DMS53 (cell line): ENCODE results near the gene TM2D3.

Experiments used
- DNase-seq: peaks from one replicate; lab custom pipeline; 2025; lab: John Stamatoyannopoulos, UW

TM2D3 gene

DNA sequence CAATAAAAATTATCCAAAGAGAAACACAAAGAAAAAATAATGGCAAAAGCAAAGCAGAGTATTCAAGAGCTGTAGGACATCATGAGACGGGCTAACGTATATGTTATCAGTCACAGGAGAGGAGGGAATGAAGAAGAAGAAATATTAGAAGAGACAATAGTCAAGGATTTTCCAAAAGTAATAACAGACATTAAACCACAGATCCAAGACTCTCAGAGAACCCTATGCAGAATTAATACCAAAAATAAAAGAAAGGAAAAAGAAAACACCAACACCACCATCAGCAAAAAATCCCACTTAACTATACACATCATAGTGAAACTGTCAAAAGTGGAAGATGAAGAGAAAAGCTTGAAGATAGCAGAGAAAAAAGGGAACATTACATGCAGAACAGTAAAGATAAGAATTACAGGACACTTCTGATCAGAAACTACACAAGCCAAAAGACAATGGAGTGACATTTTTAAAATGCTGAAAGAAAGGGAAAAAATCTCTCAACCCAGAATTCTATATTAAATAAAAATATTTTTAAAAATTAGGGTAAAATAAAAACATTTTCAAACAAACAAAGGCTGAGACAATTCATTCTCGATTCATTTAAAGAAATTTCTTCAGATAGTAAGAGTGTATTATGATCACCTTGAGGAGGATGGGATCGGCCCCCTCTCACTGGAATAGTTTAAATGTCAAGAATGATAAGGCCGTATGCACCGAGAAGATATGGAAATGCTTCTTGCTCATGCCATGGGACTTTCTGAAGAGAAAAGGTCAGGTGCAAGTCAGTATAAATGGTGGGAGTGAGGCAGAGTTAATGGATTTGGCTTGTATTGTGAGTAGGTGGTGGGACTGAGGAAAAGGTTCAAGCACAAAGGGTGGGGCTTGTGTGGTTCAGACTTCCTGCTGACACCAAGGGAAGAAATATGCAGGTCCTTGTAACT lies 28.5 kb downstream of the TM2D3 start:
- no peak for DNase-seq

DNA sequence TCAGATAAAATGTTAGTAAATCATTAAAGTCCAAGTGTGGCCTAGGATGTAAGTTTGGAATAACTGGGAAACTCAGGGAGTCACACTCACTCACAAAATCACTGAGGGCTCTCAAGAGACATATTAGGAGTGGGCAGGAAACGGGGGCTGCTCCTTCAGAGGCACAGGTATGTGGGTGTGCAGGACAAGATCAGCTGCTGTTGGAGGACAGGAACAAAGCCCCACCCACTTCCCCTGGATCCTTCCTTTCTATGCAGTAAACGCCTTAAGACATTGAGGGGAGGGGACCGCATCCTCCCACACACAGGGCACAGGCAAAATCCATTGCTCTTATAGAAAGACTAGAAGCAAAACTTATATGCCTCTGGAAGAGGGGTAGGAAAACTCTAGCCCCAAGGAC lies 30.2 kb downstream of the TM2D3 start:
- no peak for DNase-seq

DNA sequence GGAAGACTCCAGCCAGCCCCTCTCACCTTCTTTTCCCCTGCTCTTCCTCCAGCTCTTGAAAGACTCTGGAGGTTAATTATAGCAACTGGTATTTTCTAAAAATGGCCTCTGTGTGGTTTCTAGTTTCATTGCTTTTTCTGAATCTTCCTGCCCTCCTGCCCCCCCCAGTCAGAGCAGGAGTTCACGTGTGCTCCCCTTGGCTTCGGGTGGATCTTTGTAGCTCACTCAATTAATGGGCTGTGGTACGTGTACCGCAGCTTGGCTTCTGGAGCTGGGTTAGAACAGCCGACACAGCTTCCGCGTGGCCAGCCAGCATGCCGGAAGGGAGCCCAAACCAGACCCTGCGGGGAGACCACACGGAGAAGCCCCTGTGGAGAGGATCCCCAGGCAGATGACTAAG lies 31.5 kb downstream of the TM2D3 start:
- no peak for DNase-seq

DNA sequence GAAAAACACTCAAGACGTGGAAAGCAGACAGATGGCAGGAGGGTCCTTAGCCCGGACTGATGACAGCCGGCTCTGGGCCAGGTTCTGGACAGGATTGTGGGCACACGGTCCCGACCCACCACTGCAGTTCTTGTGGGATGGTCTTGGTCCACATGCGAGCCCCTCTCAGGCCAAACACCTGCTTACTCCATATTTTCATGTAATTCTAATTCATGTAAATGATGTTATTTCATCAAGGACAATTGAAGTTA lies 32.6 kb downstream of the TM2D3 start:
- DNase-seq, result no peak

DNA sequence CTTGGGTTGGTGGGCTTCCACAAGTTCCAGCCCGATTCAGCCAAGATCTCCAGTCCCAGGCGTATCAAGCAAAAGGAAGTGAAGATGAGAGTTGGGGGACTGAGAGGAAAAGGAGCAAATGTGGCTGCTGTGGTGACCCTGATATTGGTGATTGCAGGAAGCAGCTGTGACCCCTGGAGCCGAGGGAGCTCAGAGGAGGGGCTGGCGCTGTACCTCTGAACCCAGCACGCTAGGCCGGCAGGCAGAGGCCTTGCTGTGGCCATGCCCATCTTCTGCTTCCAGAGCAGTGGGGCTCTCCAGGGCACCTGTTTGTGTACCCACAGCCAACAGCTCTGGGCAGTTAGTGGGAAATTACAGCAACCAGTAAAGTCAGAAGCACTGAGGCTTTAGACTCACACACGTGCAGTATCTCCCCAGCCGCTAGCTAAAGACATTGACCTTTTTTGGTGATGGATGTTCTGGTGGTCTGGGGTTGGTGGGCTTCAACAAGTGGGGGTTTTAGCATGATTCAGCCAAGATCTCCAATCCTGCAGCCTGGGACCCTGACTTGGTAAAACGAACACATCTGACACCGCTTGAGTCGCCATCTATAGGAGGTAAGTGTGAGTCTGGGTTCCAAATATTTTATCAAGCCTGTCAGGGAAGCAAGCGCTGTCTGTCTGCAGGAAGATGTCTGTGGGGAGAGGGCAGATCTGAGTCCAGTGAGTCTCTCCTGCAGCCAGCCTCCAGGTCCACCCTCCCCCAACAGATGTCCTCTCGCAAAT lies 33.1 kb downstream of the TM2D3 start:
- no peak for DNase-seq

DNA sequence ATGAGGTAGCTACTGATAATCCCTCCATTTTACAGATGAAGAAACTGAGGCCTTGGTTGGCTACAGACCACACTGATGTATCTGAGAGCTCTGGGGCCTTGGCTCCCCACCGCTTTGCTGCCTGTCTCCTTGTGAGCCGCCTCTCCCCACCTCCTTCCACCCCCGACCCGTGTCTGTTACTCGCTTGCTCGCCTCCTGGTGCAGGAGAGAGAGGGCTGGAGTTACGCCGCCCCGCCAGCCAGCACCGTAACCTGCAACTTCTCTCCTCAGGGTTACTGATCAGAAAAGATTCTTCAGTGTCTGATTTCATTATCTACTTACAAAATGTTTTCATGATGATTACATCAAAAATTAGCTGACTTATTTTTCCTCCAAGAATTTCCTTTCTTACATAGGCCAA lies 34.1 kb downstream of the TM2D3 start:
- no peak for DNase-seq

DNA sequence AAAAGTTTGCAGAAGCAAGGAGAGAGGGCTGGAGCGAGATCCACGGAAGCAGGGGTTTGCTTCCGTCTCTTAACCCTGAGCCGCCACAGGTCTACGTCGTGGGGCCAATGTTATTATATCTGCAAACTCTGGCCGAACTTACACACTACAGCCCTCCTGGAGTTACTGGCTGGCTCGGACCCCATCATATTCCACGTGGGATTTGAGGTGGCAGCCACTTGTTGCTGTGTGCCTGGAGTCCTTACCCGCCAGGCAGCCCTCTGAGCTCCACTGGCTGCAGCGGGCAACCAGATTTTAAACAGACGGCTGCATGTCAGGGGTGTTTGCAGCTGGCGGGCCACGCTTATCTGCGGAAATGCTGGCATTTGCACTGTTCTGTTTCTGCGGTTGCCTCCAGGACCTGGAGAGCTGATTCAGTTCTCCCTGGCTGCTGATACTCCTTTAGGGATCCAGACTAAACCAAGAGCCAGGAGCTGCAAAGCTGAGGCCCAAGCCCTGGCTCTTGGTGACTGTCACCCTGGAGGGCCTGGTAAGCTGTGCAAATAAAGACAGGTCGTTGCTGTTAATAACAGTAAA lies 34.7 kb downstream of the TM2D3 start:
- no peak for DNase-seq

DNA sequence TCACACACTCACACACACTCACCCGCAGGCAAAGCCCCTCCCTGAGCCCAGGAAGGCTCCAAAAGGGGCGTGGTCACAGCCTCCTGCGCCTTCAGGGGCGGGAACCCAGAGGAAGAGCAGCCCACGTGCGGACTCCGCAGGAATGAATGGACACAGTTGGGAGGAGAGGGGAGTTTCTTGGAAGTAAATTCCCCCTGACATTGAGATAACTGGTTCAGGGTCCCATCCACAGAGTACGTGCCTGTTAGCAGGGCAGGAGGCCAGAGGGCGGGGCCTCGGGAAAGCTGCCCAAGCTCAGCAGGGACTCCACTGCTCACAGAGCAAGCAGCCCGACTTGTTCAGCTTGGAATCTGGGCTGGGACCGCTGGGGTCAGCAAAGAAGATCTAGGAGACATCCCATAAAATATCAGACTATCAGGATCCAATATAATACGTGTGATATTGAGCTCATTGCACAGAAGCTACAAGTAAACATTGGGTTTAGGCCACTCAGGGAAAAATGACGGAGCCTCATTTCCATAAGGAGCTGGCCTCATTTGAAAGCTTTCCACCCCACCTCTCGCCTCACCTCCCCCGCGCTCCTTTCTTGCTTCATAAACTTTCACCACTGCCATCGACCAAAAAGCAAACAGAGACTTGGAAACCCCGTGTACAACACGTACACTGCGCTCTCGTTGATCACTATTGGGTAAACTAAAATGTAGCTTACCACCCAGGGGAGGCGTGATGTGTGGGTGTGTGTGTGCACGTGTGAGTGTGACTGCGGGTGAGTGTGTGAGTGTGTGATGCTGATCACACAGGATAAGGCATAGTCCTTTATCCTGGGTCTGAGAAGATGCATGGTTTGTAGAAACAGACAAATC lies 36.0 kb downstream of the TM2D3 start:
- peak; percentile 63 for DNase-seq

DNA sequence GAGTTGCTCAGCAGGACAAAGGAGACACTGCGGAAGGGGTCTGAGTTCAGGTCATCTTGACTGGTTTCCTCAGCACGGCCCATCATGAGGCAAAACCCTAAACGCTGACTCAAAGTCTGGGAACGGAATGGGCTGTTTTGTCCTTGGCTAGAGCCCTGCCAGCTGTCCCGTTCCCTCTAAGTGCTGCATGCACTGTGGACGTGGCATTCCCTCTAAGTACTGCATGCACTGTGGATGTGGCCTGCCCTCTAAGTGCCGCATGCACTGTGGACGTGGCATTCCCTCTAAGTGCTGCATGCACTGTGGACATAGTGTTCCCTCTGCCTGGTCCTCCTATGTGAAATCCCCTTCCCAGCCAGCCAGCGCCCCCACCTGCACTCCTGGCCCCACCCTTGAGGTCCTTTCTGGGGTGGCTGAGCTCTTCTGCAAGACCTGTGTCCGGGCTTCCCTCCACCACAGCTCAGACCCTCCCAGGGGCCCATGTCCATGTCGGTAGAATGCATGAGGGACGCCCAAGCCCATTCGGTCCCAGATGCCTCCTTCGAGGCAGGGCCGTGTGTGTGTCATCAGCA lies 36.7 kb downstream of the TM2D3 start:
- no peak for DNase-seq

DNA sequence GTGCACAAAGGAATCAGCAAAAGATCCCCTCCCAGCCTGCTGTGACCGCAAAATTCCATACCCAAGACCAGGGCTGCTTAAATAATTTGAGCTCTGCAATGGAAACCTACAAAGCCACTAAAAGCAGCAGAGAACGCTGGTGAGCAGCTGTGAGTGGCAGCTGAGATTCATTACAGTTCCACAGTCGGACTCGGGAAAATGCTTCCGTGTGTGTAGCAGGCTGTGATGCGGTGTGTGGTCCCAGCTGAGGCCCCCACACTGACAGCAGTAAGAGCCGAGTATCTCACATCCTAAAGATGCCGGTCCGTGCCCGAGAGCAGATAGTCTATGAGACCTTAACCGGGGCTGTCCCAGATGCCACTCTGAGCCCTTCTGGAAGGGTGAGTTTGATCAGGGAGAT lies 37.4 kb downstream of the TM2D3 start:
- DNase-seq, result no peak

DNA sequence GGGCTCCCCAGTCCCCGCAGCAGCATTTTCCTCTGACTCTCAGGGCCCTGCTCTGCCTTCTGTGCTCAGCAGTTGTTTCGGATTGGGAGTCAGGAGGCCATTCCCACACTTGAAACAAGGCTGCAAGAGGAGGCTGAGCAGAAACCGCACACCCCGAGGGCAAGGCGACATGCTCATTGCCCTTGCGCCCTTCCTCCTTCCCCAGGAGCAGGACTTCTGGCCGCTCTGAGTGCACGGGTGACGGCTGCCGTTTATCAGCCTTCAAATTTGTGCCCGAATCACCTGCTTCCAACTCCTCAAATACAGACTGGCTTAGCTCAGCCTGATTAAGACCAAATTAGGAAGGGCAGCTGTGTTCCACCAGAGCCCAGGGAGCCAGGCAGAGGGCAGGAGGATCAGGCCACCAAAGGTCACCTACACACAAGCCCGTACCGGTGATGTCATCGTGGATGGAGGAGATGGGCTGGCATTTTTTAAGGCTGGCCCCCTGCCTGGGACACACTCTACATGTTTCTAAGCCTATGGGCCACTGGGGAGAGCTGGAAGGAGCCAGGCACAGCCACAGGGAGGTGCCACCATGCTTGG lies 38.1 kb downstream of the TM2D3 start:
- peak; percentile 32 for DNase-seq

DNA sequence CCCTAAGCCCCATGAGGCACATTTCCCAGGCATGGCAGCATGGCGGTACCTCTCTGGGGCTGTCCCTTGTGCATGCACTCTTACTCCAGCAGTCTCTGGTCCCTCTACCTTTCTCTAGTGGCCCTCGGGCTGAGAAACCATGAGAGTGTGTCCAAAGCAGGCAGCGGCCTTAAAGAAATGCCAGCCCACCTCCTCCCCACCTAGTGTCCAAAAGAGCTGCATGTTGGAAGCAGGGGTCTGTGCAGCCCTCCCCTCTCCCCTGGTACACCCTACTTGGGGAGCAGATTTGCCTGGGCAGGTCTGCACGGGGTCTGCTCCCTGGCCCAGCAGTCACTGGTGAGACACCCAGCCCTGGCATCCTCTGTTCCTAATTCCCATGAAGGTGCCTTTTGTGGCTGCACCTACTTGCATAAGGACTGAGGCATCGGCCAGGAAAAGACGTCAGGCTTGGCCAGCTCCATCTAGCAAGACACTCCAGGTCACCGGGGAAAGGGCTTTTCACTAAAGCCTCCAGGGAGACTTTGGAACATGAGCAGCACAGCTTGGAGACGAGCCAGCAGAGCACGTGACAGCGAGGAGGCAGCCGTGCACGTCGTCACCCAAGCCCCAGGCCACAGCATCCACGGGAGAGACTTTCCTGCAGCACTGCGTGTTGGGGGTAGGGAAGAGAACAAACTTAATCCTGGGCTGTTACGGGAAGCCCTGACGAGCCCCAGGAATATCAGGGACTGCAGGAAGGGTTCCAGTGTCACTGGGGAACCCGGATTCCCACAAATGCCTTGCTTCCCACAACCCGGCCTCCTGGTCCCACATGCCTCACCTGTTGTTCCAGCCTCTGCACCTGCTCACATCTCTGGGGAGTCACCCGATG lies 38.8 kb downstream of the TM2D3 start:
- DNase-seq, result peak; percentile 73

DNA sequence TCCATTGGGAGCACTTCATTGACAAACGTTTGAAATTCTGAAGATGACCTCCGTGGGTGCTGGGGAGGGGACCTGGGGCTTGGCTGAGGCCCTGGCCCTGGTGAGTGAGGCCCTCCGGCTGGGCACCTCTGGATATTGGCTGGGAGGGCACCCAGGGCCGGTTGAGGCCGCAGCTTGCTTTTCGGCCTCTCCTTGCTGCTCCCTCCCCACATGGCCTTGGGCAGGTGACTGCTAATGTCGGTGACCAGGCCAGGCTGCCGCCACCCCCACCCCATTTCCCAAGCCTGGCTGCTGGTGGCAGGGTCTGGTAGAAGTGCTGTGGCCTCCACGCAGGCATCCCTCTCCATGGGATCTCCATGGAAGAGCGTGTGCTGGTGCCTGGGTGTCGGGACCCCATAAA lies 39.5 kb downstream of the TM2D3 start:
- DNase-seq, result no peak

DNA sequence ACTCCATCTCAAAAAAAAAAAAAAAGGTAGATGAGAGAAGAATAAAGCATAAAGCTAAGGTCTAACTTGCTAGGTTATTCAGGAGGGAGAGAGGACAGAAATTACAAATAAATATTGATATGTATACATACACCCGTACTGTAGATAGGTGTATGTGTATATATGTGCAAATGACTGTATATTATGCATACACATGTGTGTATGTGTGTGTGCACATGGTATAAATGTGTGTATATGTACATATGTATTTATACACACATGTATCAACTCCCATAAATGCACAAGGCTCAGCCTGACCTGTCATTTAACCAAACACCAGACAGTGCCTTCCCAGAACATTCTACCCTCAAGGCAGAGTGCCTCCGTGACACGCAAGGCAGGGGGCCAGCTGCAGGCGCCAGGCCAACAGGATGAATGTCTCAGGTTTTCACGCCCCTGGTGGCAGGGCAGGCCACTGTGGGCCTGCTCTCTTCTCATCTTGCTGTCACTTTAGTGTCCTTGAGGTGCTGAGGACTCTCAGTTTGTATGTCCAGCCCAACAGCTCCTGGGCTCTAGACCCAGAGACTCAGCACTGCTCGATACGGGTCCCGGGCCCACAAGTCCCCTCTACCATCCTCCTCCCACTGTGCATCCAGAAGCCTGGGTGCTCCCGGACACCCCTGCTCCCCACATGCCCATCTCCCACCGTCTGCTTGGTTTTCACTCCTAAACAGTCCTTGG lies 40.4 kb downstream of the TM2D3 start:
- DNase-seq, result no peak

DNA sequence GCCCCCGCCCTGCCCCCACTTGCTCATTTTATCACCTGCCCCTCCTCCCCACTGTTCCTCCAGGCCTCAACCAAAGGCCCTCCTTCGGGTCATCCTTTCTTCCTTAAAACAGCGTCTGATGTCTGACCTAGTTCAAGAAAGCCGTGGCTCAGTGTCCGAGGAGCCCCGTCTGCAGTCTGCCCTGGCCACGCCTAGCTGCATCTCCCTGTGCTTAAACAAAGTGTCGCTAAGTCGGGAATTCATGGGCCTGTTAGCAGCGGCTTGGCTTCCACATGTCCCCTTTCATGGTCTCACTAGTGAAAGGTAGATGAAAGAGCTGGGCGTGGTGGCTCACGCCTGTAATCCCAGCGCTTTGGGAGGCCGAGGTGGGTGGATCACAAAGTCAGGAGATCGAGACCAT lies 41.2 kb downstream of the TM2D3 start:
- DNase-seq, result no peak

DNA sequence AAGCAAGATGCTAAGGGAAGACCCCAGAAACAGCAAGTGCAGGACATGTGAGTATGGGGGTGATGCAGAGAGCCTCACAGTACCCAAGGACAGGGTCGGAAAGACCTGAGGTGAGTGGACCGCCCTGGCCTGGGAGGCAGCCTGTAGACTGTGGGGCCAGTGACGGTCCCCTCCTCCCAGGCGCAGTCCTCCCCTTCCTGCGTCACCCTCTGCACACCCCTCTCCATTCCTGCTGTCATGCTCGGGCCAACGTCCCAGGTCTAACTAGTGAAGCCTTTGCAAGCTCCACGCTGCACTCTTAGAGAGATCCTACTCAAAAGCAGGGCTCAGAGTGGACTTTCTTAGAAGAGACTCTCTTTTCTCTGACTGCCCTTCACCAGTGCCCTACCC lies 41.6 kb downstream of the TM2D3 start:
- DNase-seq, result no peak

DNA sequence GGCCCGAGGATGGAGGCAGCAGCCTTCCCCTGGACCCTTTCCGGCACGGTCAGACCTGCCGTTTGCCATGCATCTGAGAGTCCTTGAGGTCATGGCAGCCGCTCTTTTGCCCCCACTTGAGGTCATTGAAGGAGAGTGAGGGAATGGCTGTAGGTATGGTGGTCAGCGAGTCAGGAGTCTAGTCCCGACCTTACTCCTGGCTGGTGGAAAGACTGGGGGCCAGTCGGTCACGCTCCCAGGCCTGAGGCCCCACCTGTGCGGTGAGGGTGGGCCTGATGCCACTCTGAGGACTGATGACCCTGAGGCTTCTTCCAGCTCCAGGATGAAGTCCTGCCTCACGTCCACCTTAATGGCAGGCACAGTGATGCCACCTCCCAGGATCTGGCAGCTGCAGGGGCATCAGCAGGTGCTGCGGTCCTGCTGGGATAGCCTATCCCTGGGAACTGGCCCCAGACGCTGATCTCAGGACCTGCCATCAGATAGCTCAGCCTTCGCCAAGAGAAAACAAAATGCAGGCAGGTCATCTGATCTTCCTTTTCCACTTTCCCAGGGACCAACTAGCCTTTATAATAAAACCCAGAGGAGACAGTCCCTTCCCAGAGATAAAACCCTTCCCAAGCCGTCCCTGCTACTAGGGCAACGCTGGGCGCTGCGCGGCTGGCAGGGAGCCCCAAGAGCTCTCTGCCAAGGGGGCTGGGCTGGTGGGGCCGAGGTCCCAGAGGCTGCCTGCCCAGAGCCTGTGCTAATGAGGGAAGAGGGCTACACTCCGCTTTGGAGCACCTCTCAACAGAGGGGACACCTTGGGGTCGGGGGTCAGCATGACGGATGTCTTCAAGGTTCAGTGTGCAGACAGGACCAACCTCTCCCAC lies 42.2 kb downstream of the TM2D3 start:
- DNase-seq, result no peak

DNA sequence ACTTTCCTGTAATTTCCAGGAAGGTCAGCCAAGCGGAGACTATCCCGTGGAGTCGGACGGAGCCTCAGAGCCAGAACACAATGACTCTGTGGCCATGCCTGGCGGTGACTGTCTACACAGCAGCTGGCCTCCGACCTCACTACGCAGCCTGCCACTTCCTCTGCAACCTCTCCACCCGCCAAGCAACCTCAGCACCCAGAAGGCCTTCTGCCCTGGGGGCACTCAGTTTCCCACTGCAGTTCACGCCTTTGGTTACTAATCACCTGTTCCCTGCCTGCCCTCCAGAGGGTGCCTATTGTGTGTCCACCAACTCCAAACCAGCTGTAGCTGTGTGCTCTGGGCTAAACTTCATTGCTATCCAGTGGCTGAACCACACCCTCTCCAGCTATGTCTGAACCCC lies 44.0 kb downstream of the TM2D3 start:
- no peak for DNase-seq

DNA sequence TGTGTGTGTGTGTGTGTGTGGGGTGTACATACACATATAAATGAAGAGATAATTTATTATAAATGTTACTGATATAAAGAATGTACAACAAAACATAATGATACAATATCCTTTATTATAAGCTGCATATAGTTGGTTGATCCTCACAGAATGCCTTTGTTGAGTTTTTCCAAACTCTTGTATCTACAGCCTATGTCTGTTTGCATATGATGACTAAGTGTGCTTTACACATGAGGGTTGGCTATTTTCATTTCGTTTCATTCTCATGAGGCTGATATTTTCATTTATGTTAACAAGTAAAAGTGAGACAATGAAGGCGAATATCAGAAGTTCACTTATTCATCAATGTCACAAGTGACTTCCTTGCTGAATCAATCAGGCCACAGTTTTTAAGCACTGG lies 45.1 kb downstream of the TM2D3 start:
- peak; percentile 16 for DNase-seq
